ENCODE data around the gene MARCKS.

Gene MARCKS

DNA sequence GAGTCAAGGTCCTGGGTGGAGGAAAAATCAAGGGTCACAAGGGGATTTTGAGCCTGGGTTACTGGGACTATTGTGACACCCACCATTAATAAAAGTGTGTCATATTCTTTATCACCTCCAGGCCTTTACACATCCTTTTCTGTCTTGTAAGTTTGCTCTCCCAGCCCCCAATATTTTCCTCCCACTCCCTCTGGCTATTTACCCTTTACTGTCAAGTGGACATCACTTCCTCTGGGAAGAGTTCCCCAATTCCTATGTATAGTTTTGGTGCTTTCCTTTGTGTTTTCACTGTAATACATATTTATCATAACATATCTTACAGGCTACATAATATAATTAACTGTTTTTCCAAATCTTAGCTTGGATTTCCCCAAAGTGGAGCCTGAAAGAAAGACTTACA, 36.3 kb downstream of the MARCKS start:
- no peak overlapping the region for H2AK5ac ChIP-seq (ENCODE audit: low read length)
- H4K8ac ChIP-seq (ENCODE audit: low read depth, low read length): no peak overlapping the region
- H3K23ac ChIP-seq (ENCODE audit: low read length): no peak overlapping the region
- H3K79me2 ChIP-seq (ENCODE audit: control insufficient read depth, insufficient read depth, low read length, poor library complexity): no peaks in the 10 kb centered on the region
- no peak for DNase-seq
- peaks cover 1% of the 10 kb centered on the region for H3K9me3 ChIP-seq (ENCODE audit: insufficient read depth, low read depth, low read length)
- no peak overlapping the region for H4K12ac ChIP-seq (ENCODE audit: low read depth, low read length)
- no peak overlapping the region for H2BK5ac ChIP-seq (ENCODE audit: low read depth, low read length, poor library complexity)
- H3K4ac ChIP-seq (ENCODE audit: low read depth, low read length): no peak overlapping the region
- no peaks in the 10 kb centered on the region for H3K36me3 ChIP-seq (ENCODE audit: control insufficient read depth in 1 of 2, insufficient read depth in 2 of 2, low read length in 2 of 2)
- H2BK120ac ChIP-seq (ENCODE audit: insufficient read depth, low read length, poor library complexity): no peak overlapping the region
- H3K27ac ChIP-seq (ENCODE audit: low read depth, low read length): no peak overlapping the region
- H2BK12ac ChIP-seq (ENCODE audit: low read length): no peak overlapping the region
- no peaks in the 10 kb centered on the region for H3K4me1 ChIP-seq (ENCODE audit: control insufficient read depth in 1 of 2, insufficient read depth in 2 of 2, low read length in 2 of 2)
- no peak overlapping the region for H3K18ac ChIP-seq (ENCODE audit: low read length)
- H3K79me1 ChIP-seq (ENCODE audit: low read length): no peaks in the 10 kb centered on the region
- no peak overlapping the region for H3K4me3 ChIP-seq (ENCODE audit: low read depth, low read length)
- no peak overlapping the region for H3K4me2 ChIP-seq (ENCODE audit: low read length)
- no peaks in the 10 kb centered on the region for H3K27me3 ChIP-seq (ENCODE audit: insufficient read depth, low read length)
- no peak overlapping the region for H2AFZ ChIP-seq (ENCODE audit: insufficient read depth, low read length, poor library complexity)
- no peak overlapping the region for H3K9ac ChIP-seq (ENCODE audit: low read length)
- no peak overlapping the region for H3K14ac ChIP-seq (ENCODE audit: low read length)
- no peak overlapping the region for H4K91ac ChIP-seq (ENCODE audit: low read depth, low read length)

DNA sequence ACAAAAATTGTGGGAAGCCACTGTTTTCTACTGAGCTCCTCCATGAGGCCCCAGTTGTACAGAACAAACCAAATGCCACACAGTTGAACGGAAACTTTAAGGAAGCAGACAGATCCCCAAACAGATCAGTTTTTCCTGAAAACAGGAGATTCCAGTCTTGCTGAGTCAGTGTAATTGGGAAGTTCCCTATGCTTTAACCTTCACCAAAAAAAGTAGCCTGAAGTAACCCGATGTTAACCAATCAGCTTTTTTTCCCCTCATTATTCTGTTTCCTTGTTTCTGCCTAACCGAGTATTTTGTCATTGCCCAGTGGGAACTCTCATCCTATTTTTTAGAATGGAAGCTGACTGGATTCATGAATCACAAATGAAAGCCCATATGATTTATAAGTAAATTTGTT, 36.7 kb downstream of the MARCKS start:
- Histone ChIP-seq H3K23ac (ENCODE audit: low read length) (no peak overlapping the region), H3K4me3 (ENCODE audit: low read depth, low read length) (no peak overlapping the region), H3K36me3 (ENCODE audit: control insufficient read depth in 1 of 2, insufficient read depth in 2 of 2, low read length in 2 of 2) (no peaks in the 10 kb centered on the region), H3K4ac (ENCODE audit: low read depth, low read length) (no peak overlapping the region), H4K12ac (ENCODE audit: low read depth, low read length) (no peak overlapping the region), H3K4me2 (ENCODE audit: low read length) (no peak overlapping the region), H4K91ac (ENCODE audit: low read depth, low read length) (no peak overlapping the region), H2BK5ac (ENCODE audit: low read depth, low read length, poor library complexity) (no peak overlapping the region), H2AK5ac (ENCODE audit: low read length) (no peak overlapping the region), H3K27ac (ENCODE audit: low read depth, low read length) (no peak overlapping the region), H3K79me2 (ENCODE audit: control insufficient read depth, insufficient read depth, low read length, poor library complexity) (no peaks in the 10 kb centered on the region), H2BK120ac (ENCODE audit: insufficient read depth, low read length, poor library complexity) (no peak overlapping the region), H3K9me3 (ENCODE audit: insufficient read depth, low read depth, low read length) (peaks cover 1% of the 10 kb centered on the region), H2AFZ (ENCODE audit: insufficient read depth, low read length, poor library complexity) (no peak overlapping the region), H3K18ac (ENCODE audit: low read length) (no peak overlapping the region), H2BK12ac (ENCODE audit: low read length) (no peak overlapping the region), H3K14ac (ENCODE audit: low read length) (no peak overlapping the region), H3K9ac (ENCODE audit: low read length) (no peak overlapping the region), H3K79me1 (ENCODE audit: low read length) (no peaks in the 10 kb centered on the region), H3K4me1 (ENCODE audit: control insufficient read depth in 1 of 2, insufficient read depth in 2 of 2, low read length in 2 of 2) (no peaks in the 10 kb centered on the region), H4K8ac (ENCODE audit: low read depth, low read length) (no peak overlapping the region), H3K27me3 (ENCODE audit: insufficient read depth, low read length) (no peaks in the 10 kb centered on the region)
- DNase-seq: no peak
- no CpG with 5 or more reads among the region's 3 CpGs for WGBS (ENCODE audit: extremely low coverage, insufficient coverage, insufficient read length)

DNA sequence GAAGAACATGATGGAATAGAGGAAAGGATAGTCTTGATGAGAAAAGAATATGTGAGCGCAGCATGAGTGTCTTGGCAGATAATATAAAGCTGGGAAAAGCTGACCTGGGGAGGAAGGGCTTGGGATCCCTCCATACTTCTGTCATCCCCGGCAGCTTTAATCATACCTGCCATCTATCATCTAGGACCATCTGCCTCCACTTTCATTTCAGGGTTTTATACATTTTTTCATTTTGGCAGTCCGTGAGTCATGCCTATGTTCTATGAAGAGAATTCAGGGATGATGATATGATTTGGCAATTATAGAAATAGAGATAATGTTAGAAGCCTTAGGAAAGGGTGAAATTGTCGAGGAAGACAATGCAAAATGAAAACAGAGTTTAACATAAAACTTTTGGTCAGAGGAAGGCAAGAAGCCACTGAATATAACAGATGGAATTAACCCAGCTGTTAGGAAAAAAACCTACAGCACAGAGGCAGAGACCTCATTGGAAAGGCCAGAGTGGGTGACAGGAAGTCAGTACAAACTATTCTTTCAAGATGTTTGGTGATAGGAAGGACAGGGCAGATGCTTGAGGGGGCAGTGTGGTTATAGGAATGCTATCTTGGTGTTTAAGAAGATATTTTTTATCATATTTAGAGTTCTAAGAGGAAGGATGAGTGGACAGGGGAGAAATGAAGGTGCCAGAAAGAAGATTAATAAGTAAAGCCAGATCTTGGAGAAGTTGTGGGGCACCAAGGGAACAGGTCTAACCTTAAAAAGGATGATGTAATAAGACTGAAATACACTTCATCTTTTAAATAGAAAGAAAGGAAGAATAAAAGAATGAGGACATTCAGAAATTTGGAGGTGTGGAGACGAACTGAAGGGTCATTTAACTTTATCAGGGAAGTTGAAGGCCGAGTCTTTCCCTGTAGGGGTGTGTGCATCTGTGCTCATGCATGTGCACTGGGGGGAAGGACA, 37.8 kb downstream of the MARCKS start:
- Histone ChIP-seq H3K27ac (ENCODE audit: low read depth, low read length) (no peak overlapping the region), H3K9me3 (ENCODE audit: insufficient read depth, low read depth, low read length) (peaks cover 1% of the 10 kb centered on the region), H4K12ac (ENCODE audit: low read depth, low read length) (no peak overlapping the region), H4K8ac (ENCODE audit: low read depth, low read length) (no peak overlapping the region), H2BK120ac (ENCODE audit: insufficient read depth, low read length, poor library complexity) (no peak overlapping the region), H3K4me3 (ENCODE audit: low read depth, low read length) (no peak overlapping the region), H2AK5ac (ENCODE audit: low read length) (no peak overlapping the region), H2BK12ac (ENCODE audit: low read length) (no peak overlapping the region), H2AFZ (ENCODE audit: insufficient read depth, low read length, poor library complexity) (no peak overlapping the region), H3K23ac (ENCODE audit: low read length) (no peak overlapping the region), H3K14ac (ENCODE audit: low read length) (no peak overlapping the region), H2BK5ac (ENCODE audit: low read depth, low read length, poor library complexity) (no peak overlapping the region), H3K79me1 (ENCODE audit: low read length) (no peaks in the 10 kb centered on the region), H3K4me2 (ENCODE audit: low read length) (no peak overlapping the region), H3K9ac (ENCODE audit: low read length) (no peak overlapping the region), H3K36me3 (ENCODE audit: control insufficient read depth in 1 of 2, insufficient read depth in 2 of 2, low read length in 2 of 2) (no peaks in the 10 kb centered on the region), H3K4ac (ENCODE audit: low read depth, low read length) (no peak overlapping the region), H4K91ac (ENCODE audit: low read depth, low read length) (no peak overlapping the region), H3K18ac (ENCODE audit: low read length) (no peak overlapping the region), H3K79me2 (ENCODE audit: control insufficient read depth, insufficient read depth, low read length, poor library complexity) (no peaks in the 10 kb centered on the region), H3K27me3 (ENCODE audit: insufficient read depth, low read length) (no peaks in the 10 kb centered on the region), H3K4me1 (ENCODE audit: control insufficient read depth in 1 of 2, insufficient read depth in 2 of 2, low read length in 2 of 2) (no peaks in the 10 kb centered on the region)
- no peak for DNase-seq
- no CpG with 5 or more reads among the region's 6 CpGs for WGBS (ENCODE audit: extremely low coverage, insufficient coverage, insufficient read length)

DNA sequence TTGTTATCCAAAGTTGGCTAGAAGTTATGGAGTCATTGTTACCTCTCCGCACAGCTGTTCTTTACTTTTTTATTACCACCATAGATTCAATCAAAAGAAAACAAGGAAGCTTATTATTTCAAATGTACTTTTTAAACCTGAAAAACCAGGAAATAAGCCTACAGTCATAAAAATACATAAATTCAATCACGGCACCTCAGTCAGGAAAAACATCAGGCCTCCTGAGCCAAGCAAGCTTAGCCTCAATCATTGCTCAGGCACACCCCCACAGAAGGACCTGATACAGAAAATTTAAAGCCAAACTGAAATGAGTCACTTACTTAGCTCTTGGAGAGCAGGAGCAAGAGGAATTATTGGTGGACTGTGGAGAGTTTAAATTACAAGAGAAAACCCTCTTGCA, 44.3 kb downstream of the MARCKS start:
- no CpG with 5 or more reads among the region's 2 CpGs for WGBS (ENCODE audit: extremely low coverage, insufficient coverage, insufficient read length)
- Histone ChIP-seq H2BK120ac (ENCODE audit: insufficient read depth, low read length, poor library complexity) (no peak overlapping the region), H2AK5ac (ENCODE audit: low read length) (no peak overlapping the region), H3K18ac (ENCODE audit: low read length) (no peak overlapping the region), H4K8ac (ENCODE audit: low read depth, low read length) (no peak overlapping the region), H2BK5ac (ENCODE audit: low read depth, low read length, poor library complexity) (no peak overlapping the region), H3K9ac (ENCODE audit: low read length) (no peak overlapping the region), H3K4me2 (ENCODE audit: low read length) (no peak overlapping the region), H3K4me1 (ENCODE audit: control insufficient read depth in 1 of 2, insufficient read depth in 2 of 2, low read length in 2 of 2) (peaks cover 0 to 6% of the 10 kb centered on the region in 2 experiments), H3K9me3 (ENCODE audit: insufficient read depth, low read depth, low read length) (no peaks in the 10 kb centered on the region), H3K27me3 (ENCODE audit: insufficient read depth, low read length) (no peaks in the 10 kb centered on the region), H3K79me2 (ENCODE audit: control insufficient read depth, insufficient read depth, low read length, poor library complexity) (no peaks in the 10 kb centered on the region), H3K27ac (ENCODE audit: low read depth, low read length) (no peak overlapping the region), H3K4me3 (ENCODE audit: low read depth, low read length) (no peak overlapping the region), H3K79me1 (ENCODE audit: low read length) (no peaks in the 10 kb centered on the region), H3K14ac (ENCODE audit: low read length) (no peak overlapping the region), H3K23ac (ENCODE audit: low read length) (no peak overlapping the region), H2AFZ (ENCODE audit: insufficient read depth, low read length, poor library complexity) (no peak overlapping the region), H4K12ac (ENCODE audit: low read depth, low read length) (no peak overlapping the region), H2BK12ac (ENCODE audit: low read length) (no peak overlapping the region), H4K91ac (ENCODE audit: low read depth, low read length) (no peak overlapping the region), H3K36me3 (ENCODE audit: control insufficient read depth in 1 of 2, insufficient read depth in 2 of 2, low read length in 2 of 2) (no peaks in the 10 kb centered on the region), H3K4ac (ENCODE audit: low read depth, low read length) (no peak overlapping the region)
- no peak for DNase-seq

Data from trophoblast cell (in vitro differentiated cells and primary cell).